Erythroblast (primary cell): ENCODE data around the gene IL17D.

Experiments
- GATA1 ChIP-seq: IDR thresholded peaks from 2 replicates; pipeline ENCODE4 v1.6.1; 2011; ENCODE audit warnings: low read depth, mild to moderate bottlenecking, control low read depth, low read length, moderate library complexity
- POLR2A ChIP-seq: IDR thresholded peaks from 2 replicates; pipeline ENCODE4 v1.6.1; 2011; ENCODE audit warnings: mild to moderate bottlenecking, low read length

DNA sequence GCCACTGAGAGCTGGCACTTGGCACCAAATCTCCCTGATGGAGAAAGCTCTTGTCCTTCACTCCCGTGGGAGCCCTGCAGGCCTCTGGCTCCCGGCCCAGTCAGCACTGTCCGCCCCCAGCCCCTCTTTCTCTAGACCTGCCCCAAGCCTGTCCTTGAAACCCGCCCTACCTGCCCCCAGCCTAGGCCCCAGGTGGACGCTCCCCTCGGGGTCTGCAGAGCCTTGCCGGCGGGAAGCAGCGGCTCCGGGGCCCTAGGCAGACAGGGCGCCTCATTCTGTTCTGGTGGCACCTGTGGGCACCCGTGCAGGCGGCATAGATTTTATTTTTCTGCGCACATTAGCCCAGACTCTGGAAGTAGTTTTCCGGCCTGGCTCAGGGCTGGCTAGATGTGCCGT lies 17.6 kb downstream of the IL17D start:
- TF ChIP-seq POLR2A (no peak), GATA1 (no peak)
